Activated T-helper 1 cell treated with anti-CD3 and anti-CD28 coated beads, Interleukin-12 subunit alpha, Interleukin-12 subunit beta, Interleukin-2, Interleukin-4 antibody, amounts not matched to agents 30 ng/mL and 10 ng/mL and 1 ng/mL, durations not matched to agents 14 hours and 24 hours and 36 hours (primary cell): Measurements from ENCODE around the gene VAPA. TPM values are rescaled to one million over a fixed set of nuclear protein-coding genes. Genes with fewer than 3 reads are reported as not detected.
A peak's percentile ranks its signal among the peaks of the same experiment; 100 is the strongest.

ENCODE experiments used
- DNase-seq: peaks from one replicate; pipeline ENCODE4 v3.0.0; 2021; ENCODE audit warnings: low spot score
- H3K27ac Mint-ChIP-seq: one replicate; pipeline ENCODE4 v1.8.0; 2021; ENCODE audit warnings: mild to moderate bottlenecking, mixed read lengths
- H3K27me3 Mint-ChIP-seq: one replicate; pipeline ENCODE4 v1.8.0; 2022; ENCODE audit warnings: mild to moderate bottlenecking, moderate library complexity, mixed read lengths; ENCODE audit not compliant: insufficient read depth
- H3K36me3 Mint-ChIP-seq: one replicate; pipeline ENCODE4 v1.8.0; 2021; ENCODE audit warnings: low read depth, mixed read lengths
- H3K4me1 Mint-ChIP-seq: one replicate; pipeline ENCODE4 v1.8.0; 2021; ENCODE audit warnings: low read depth, mixed read lengths
- H3K4me3 Mint-ChIP-seq: one replicate; pipeline ENCODE4 v1.8.0; 2021; ENCODE audit warnings: mild to moderate bottlenecking, moderate library complexity, mixed read lengths
- H3K9me3 Mint-ChIP-seq: one replicate; pipeline ENCODE4 v1.8.0; 2021; ENCODE audit warnings: mixed read lengths
- intact Hi-C: fragments of 100-400 bp; cut with micrococcal nuclease; formaldehyde crosslinking; loops from one replicate; pipeline ENCODE4 v1.15.1; 2024
- total RNA-seq: library from RNA; stranded (reverse); gene quantifications from 2 replicates; pipeline ENCODE4 v1.2.3, GENCODE V29; 2022

VAPA gene
- total RNA-seq, 1 donor from 2014 or later: 187 TPM

GRCh38 chr18:9958861-9959399, 45.1 kb downstream of the VAPA start:
- Mint-ChIP-seq H3K4me3 (no peak overlapping the region), H3K27ac (no peak overlapping the region), H3K9me3 (no peaks in the 10 kb centered on the region), H3K27me3 (no peaks in the 10 kb centered on the region), H3K4me1 (no peaks in the 10 kb centered on the region), H3K36me3 (peaks cover 5% of the 10 kb centered on the region)
- intact Hi-C loops: no loop called here
- no peak for DNase-seq

- Mint-ChIP-seq H3K36me3 (peaks cover 1% of the 10 kb centered on the region), H3K9me3 (no peaks in the 10 kb centered on the region), H3K4me3 (no peak overlapping the region), H3K27ac (no peak overlapping the region), H3K27me3 (no peaks in the 10 kb centered on the region), H3K4me1 (no peaks in the 10 kb centered on the region)
- no peak for DNase-seq
- intact Hi-C loops: no loop called here
These were observed 45.7 kb downstream of the VAPA start for GRCh38 chr18:9959564-9959963.

- H3K4me1 Mint-ChIP-seq: no peaks in the 10 kb centered on the region
- H3K27me3 Mint-ChIP-seq: no peaks in the 10 kb centered on the region
- DNase-seq: no peak
- H3K36me3 Mint-ChIP-seq: peaks cover 1% of the 10 kb centered on the region
- intact Hi-C loops: no loop called here
- H3K4me3 Mint-ChIP-seq: no peak overlapping the region
- no peaks in the 10 kb centered on the region for H3K9me3 Mint-ChIP-seq
- H3K27ac Mint-ChIP-seq: no peak overlapping the region
These were observed 46.6 kb downstream of the VAPA start for GRCh38 chr18:9960258-9960904.

- Mint-ChIP-seq H3K27me3 (no peaks in the 10 kb centered on the region), H3K27ac (no peak overlapping the region), H3K36me3 (peaks cover 1% of the 10 kb centered on the region), H3K4me3 (no peak overlapping the region), H3K9me3 (no peaks in the 10 kb centered on the region), H3K4me1 (no peaks in the 10 kb centered on the region)
- DNase-seq: no peak
- intact Hi-C loops: no loop called here
These were observed 47.2 kb downstream of the VAPA start for GRCh38 chr18:9961041-9961440.

- no peak overlapping the region for H3K27ac Mint-ChIP-seq
- H3K4me1 Mint-ChIP-seq: no peaks in the 10 kb centered on the region
- intact Hi-C loops: no loop called here
- no peak for DNase-seq
- H3K9me3 Mint-ChIP-seq: no peaks in the 10 kb centered on the region
- H3K36me3 Mint-ChIP-seq: no peaks in the 10 kb centered on the region
- H3K27me3 Mint-ChIP-seq: peaks cover 16% of the 10 kb centered on the region
- no peak overlapping the region for H3K4me3 Mint-ChIP-seq
These were observed 52.2 kb downstream of the VAPA start for GRCh38 chr18:9965711-9966624.

- Mint-ChIP-seq H3K27ac (no peak overlapping the region), H3K9me3 (no peaks in the 10 kb centered on the region), H3K4me1 (no peaks in the 10 kb centered on the region), H3K4me3 (no peak overlapping the region), H3K36me3 (no peaks in the 10 kb centered on the region), H3K27me3 (peaks cover 16% of the 10 kb centered on the region)
- no peak for DNase-seq
- intact Hi-C loops: no loop called here
These were observed 54.4 kb downstream of the VAPA start for GRCh38 chr18:9968081-9968848.

- DNase-seq: no peak
- Mint-ChIP-seq H3K9me3 (no peaks in the 10 kb centered on the region), H3K27ac (no peak overlapping the region), H3K36me3 (no peaks in the 10 kb centered on the region), H3K4me1 (no peaks in the 10 kb centered on the region), H3K27me3 (peaks cover 16% of the 10 kb centered on the region), H3K4me3 (no peak overlapping the region)
- intact Hi-C loops: no loop called here
These were observed 55.4 kb downstream of the VAPA start for GRCh38 chr18:9969247-9969646.

GRCh38 chr18:9971313-9971920, 57.6 kb downstream of the VAPA start:
- Mint-ChIP-seq H3K27me3 (peaks cover 16% of the 10 kb centered on the region), H3K9me3 (peaks cover 7% of the 10 kb centered on the region), H3K27ac (no peak overlapping the region), H3K36me3 (no peaks in the 10 kb centered on the region), H3K4me3 (no peak overlapping the region), H3K4me1 (no peaks in the 10 kb centered on the region)
- intact Hi-C loops: loop anchor here (1.0 to 10.0 kb wide), 4 partner anchors 423 to 1183 kb away; no protein-coding TSS in a partner anchor
- DNase-seq: peak; percentile 55

- no peak overlapping the region for H3K27ac Mint-ChIP-seq
- no peak overlapping the region for H3K4me3 Mint-ChIP-seq
- intact Hi-C loops: loop anchor here (5.0 to 10.0 kb wide), 2 partner anchors 421 to 814 kb away; no protein-coding TSS in a partner anchor
These were observed 59.7 kb downstream of the VAPA start for GRCh38 chr18:9973470-9973869.

GRCh38 chr18:9974279-9974915, 60.6 kb downstream of the VAPA start:
- H3K36me3 Mint-ChIP-seq: no peaks in the 10 kb centered on the region

More at GRCh38 chr18:9973470-9973869, 59.7 kb downstream of the VAPA start:
- no peaks in the 10 kb centered on the region for H3K4me1 Mint-ChIP-seq
- no peaks in the 10 kb centered on the region for H3K36me3 Mint-ChIP-seq
- H3K27me3 Mint-ChIP-seq: peaks cover 9% of the 10 kb centered on the region
- peaks cover 7% of the 10 kb centered on the region for H3K9me3 Mint-ChIP-seq
- no peak for DNase-seq

GRCh38 chr18:9975658-9976057, 61.8 kb downstream of the VAPA start:
- no peak for DNase-seq
- no peaks in the 10 kb centered on the region for H3K36me3 Mint-ChIP-seq
- no peak overlapping the region for H3K27ac Mint-ChIP-seq
- no peak overlapping the region for H3K4me3 Mint-ChIP-seq
- peaks cover 7% of the 10 kb centered on the region for H3K9me3 Mint-ChIP-seq
- intact Hi-C loops: loop anchor here (10.0 kb wide), 1 partner anchor 419 kb away; no protein-coding TSS in a partner anchor
- H3K4me1 Mint-ChIP-seq: no peaks in the 10 kb centered on the region
- peaks cover 8% of the 10 kb centered on the region for H3K27me3 Mint-ChIP-seq

More at GRCh38 chr18:9974279-9974915, 60.6 kb downstream of the VAPA start:
- Mint-ChIP-seq H3K27ac (no peak overlapping the region), H3K27me3 (peaks cover 5% of the 10 kb centered on the region), H3K4me1 (no peaks in the 10 kb centered on the region), H3K9me3 (peaks cover 7% of the 10 kb centered on the region), H3K4me3 (no peak overlapping the region)
- no peak for DNase-seq
- intact Hi-C loops: loop anchor here (5.0 to 10.0 kb wide), 2 partner anchors 420 to 813 kb away; no protein-coding TSS in a partner anchor

GRCh38 chr18:9982711-9983110, 68.9 kb downstream of the VAPA start:
- Mint-ChIP-seq H3K27ac (no peak overlapping the region), H3K4me3 (no peak overlapping the region), H3K9me3 (no peaks in the 10 kb centered on the region), H3K36me3 (no peaks in the 10 kb centered on the region), H3K27me3 (peaks cover 14% of the 10 kb centered on the region), H3K4me1 (no peaks in the 10 kb centered on the region)
- no peak for DNase-seq
- intact Hi-C loops: no loop called here
